ENCODE data around the gene FOXN3.
A peak's percentile ranks its signal among the peaks of the same experiment; 100 is the strongest.

The FOXN3 gene

GRCh38 chr14:89279649-89280232 lies 137.3 kb downstream of the FOXN3 start:
- no peak for DNase-seq (ENCODE audit: low spot score)

DNA sequence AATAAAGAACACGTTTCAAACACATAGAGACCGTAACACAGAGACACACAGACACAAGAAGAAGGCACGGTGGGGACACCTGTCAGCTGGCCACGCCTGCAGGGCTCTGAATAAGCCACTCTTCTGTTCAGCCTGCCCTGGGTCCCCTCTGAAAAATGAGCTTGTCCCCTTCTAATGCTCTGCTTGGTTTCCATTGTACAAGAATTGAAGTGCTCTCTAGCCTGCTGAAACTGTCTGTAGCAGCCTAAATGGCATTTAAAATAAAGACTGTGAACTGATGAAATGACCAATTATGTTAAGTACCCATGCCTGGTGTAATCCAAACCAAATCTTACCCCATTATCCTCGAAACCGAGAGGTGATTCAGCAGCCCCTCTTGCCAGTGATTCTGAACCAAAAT lies 139.8 kb downstream of the FOXN3 start:
- no peak for DNase-seq (ENCODE audit: low spot score)

DNA sequence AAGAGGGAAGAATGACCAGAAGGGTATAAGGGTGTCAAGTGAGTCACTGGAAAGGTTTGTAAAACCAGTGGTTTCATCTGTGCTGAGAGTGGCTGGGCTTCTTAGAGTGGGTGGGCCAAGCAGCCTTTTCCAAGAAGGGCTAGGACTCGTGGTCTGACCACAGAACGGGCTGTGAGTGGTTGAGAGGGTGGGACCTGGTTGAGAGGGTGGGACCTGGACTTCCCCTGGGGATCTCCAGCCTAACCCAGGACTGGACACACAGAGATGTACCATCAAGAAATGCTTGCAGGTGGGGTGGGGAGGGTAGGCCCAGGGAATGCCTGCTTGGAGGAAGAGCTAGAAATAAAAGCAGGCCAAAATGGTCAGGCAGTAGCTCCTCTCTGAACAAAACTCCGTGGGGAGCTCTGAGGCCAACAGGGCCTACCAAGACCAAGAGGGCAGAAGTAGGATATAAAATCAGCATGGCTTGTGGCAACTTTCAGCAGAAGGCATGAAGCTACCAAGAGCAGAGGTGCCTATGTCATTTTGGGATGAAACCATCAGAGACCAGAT lies 140.5 kb downstream of the FOXN3 start:
- no peak for DNase-seq (ENCODE audit: low spot score)

- no peak for DNase-seq (ENCODE audit: low spot score)
Observed at GRCh38 chr14:89270439-89271227, 146.4 kb downstream of the FOXN3 start.

- DNase-seq (ENCODE audit: low spot score), result no peak
Observed at GRCh38 chr14:89269404-89269803, 147.6 kb downstream of the FOXN3 start.

- DNase-seq (ENCODE audit: low spot score), result no peak
Observed at GRCh38 chr14:89268514-89268913, 148.5 kb downstream of the FOXN3 start.

DNA sequence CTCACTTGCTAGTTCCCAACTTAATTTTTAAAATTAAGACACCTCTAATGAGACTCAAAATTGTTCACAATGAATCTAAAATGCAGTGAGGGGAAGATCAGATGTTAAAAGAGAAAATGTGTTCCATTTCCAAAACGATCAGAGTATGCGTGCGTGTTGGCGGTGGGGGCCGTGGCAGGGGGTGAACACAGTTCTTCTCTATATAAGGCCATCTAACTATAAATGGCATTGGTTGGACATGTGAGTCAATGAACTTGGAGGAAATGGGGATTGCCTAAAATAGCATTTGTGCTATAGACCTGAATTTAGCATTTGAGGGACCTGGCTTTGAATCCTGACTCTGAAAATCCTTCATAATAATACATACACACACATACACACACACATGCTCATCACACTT lies 149.4 kb downstream of the FOXN3 start:
- DNase-seq (ENCODE audit: low spot score), result no peak

DNA sequence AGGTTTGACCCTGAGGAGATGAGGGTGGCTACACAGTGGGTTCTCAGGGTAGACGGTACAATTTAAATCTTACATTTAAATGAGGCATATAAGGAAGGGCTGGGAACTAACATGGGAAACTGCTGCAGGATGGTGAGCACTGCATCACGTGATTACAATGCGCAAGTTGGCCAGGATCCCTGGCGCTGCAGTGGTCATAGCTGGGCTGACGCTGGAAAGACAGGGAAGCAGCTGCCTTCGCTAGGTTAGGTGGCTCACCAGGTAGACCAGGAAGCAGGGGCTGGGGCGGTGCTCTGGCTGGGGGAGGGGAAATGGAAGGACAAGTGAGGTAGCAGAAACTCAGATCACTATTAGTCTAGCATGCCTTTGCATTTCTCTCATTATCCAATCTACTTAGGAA lies 149.9 kb downstream of the FOXN3 start:
- DNase-seq (ENCODE audit: low spot score), result no peak

DNA sequence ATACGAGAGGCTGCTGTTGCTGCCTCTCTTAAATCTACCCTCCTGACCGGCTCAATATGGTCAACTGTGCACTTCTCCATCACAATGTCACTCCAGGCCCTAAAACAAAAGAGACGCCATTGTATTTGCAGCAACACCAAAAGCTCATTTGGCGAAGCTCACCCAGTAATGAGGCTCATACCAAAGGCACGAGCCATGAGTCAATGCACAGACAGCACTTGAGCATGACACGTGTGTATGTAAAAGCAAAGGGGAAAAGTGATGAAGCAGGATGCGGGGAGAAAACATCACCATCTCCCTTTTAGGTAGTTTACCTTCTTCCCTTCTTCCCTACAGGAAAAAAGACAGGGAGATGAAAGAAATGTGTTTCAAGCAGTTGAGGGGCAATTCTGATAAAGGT lies 150.3 kb downstream of the FOXN3 start:
- no peak for DNase-seq (ENCODE audit: low spot score)

- DNase-seq (ENCODE audit: low spot score), result no peak
Observed at GRCh38 chr14:89265234-89265633, 151.8 kb downstream of the FOXN3 start.

GRCh38 chr14:89264196-89264800 lies 152.7 kb downstream of the FOXN3 start:
- DNase-seq (ENCODE audit: low spot score), result no peak

GRCh38 chr14:89262041-89262440 lies 155.0 kb downstream of the FOXN3 start:
- no peak for DNase-seq (ENCODE audit: low spot score)

DNA sequence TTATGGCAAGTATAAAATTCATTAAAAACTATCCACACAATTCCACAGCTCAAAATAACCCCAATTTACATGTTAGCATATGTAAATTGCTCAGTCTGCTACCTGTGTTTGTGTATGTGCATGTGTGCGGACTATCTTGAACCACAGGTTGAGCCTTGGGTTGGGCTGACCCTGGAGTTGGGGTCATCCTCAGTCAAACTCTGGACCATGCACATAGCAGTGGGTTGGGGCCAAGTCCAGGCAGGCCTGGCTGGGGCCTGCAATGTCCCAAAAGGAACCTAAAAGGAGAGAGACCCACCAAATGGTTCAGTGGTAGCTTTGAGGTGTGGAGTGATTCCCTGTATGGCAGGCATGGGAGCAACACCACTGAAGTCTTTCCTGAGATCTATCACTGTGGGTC lies 156.1 kb downstream of the FOXN3 start:
- DNase-seq (ENCODE audit: low spot score), result no peak

DNA sequence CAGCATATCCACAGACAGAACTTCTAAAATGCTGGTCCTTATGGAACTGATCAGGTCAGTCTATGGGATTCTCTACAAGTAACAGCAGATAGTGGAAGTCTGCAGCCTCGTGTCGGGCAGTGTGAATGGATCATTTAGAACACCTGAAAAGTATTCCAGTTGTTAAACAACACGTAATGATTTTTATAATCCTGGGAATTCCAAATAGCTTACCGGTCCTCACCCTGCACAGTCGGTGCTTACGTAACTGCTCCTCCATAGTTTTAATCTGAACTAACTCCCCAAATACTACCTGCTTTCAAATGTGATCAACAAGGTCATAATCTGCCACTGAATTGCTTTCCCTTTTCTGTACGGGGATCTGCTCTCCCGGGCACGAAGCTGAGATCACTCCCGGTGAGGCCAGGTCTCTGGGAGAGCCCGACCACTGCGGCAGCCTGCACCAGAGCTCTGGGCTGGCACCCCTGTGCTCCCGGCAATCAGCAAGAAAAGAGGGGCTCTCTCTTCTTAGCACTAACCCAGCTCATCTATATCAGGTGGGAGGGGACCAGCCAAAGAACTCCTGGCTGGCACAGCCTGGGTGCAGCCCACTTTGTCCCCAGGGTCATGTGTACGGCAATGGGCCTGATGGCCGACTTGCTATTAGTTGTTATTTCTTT lies 157.0 kb downstream of the FOXN3 start:
- DNase-seq (ENCODE audit: low spot score), result no peak

DNA sequence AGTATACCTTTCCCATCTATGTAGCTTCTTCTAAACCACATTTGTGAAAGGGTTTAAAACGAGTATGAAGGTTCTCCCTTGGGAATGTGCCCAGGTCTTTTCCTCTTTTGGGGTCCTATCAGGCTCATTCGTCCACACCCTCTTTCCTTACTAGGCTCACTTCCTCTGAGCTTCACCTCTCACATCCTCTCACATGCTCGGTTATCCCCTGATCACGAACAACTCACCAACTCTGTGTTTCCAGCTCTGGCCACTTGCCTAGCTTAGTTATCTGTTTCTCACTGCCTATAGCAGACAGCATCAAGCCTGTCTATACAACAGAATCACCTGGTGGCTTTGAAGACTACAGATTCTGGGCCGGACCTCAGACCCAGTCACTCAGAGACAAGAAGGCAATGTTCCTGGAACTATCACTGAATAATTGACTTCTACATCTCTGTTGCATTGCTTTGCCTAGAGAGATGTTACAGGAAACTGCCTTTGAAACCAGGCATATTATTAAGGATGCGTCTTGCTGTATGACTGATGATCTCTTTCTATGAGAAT lies 158.2 kb downstream of the FOXN3 start:
- DNase-seq (ENCODE audit: low spot score), result no peak

DNA sequence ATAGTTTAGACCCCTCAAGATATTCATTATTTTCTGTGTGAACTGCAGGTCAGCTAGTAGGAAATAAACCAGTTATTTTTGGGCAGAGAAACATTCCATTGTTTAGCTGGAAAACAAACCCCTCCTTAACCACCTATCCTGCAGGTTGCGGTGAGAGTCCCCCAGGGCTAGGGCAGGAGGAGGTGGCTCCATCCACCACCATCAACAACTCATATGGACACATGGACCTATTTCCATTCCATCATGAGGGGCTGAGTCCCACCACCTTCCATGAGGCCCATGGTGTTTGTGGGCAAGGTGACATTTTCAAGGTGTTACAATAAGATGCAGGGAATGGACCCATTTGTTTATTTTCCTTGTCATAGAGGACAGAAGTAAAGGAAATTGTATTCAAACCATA lies 160.1 kb downstream of the FOXN3 start:
- DNase-seq (ENCODE audit: low spot score), result no peak

DNA sequence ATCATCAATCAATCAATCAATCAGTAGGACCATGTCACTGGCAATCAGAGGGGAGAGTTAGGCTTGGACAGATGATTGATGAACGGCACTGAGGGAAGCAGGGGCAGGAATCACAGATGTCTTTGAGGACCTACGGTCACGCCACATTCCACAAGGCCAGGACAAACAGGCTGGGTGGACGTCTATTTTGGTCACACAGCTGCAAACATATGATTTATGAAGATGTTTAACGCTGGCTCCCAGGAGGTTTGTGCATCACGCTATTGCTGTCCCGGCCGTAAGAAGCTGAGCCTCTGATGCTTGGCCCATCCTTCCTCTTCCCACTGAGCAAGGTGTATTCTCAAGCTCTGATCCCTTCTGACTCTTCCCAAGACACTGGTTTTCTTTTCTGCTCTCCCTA lies 160.8 kb downstream of the FOXN3 start:
- no peak for DNase-seq (ENCODE audit: low spot score)

- DNase-seq (ENCODE audit: low spot score), result no peak
Observed at GRCh38 chr14:89255852-89256251, 161.2 kb downstream of the FOXN3 start.

- DNase-seq (ENCODE audit: low spot score), result no peak
Observed at GRCh38 chr14:89255012-89255411, 162.0 kb downstream of the FOXN3 start.

GRCh38 chr14:89254166-89254909 lies 162.7 kb downstream of the FOXN3 start:
- peak; percentile 11 for DNase-seq (ENCODE audit: low spot score)

GRCh38 chr14:89252887-89253532 lies 164.0 kb downstream of the FOXN3 start:
- DNase-seq (ENCODE audit: low spot score), result peak; percentile 85
